ENCODE data around the gene DNAJB6. TPM values are rescaled to one million over a fixed set of nuclear protein-coding genes. Genes with fewer than 3 reads are reported as not detected.

DNAJB6 gene
- total RNA-seq, 1 experiment from 2014 or later: 82.5 TPM

- intact Hi-C loops (cut with micrococcal nuclease): no loop called here
Observed at GRCh38 chr7:157401567-157402387, 65.0 kb downstream of the DNAJB6 start.

GRCh38 chr7:157402388-157402703 is 65.5 kb downstream of the DNAJB6 start:
- intact Hi-C loops (cut with micrococcal nuclease): no loop called here
- H4K20me1 ChIP-seq (ENCODE audit: insufficient read depth): no peaks in the 10 kb centered on the region; the same call in 1 of the 2 replicates
- no TSS peak for BruUV-seq (replicated peaks)

More at GRCh38 chr7:157401567-157402387, 65.0 kb downstream of the DNAJB6 start:
- Histone ChIP-seq H3K36me3 (ENCODE audit: control insufficient read depth in 1 of 2, insufficient read depth in 2 of 2, low read length in 2 of 2) (no peaks in the 10 kb centered on the region), H4K20me1 (ENCODE audit: insufficient read depth) (no peaks in the 10 kb centered on the region; the same call in 1 of the 2 replicates), H3K4me3 (replicated peaks in 1 of 2; ENCODE audit: low read depth in 1 of 2, low read length in 2 of 2) (no peak overlapping the region), H3K27ac (ENCODE audit: low read depth, low read length) (no peak overlapping the region), H3K9me2 (ENCODE audit: insufficient read depth) (no peaks in the 10 kb centered on the region), H3K9me3 (ENCODE audit: control insufficient read depth in 1 of 2, insufficient read depth in 1 of 2, low read depth in 1 of 2, low read length in 2 of 2) (no peaks in the 10 kb centered on the region), H2AFZ (ENCODE audit: low read depth, low read length, poor library complexity, severe bottlenecking) (no peak overlapping the region), H3K9ac (ENCODE audit: low read length) (no peak overlapping the region), H3K79me2 (ENCODE audit: insufficient read depth, low read length) (peaks cover 9% of the 10 kb centered on the region; the same call in 1 of the 2 replicates), H3K4me1 (ENCODE audit: control insufficient read depth in 1 of 2, insufficient read depth in 2 of 2, low read length in 2 of 2) (no peaks in the 10 kb centered on the region), H3K27me3 (ENCODE audit: insufficient read depth, low read length) (no peaks in the 10 kb centered on the region), H3K4me2 (ENCODE audit: low read length) (no peak overlapping the region)
- ATAC-seq (no peak), DNase-seq (ENCODE audit: low read depth, low spot score) (no peak)
- TF ChIP-seq EZH2phosphoT487 (IDR thresholded peaks at IDR 0.05; ENCODE audit: borderline replicate concordance): no peak
- no peak for TF ChIP-seq POLR2A (IDR thresholded peaks at IDR 0.05; ENCODE audit: borderline replicate concordance, extremely low read depth, insufficient read depth, insufficient read length)
- CTCF ChIA-PET: no interaction called here
- POLR2A ChIA-PET: no interaction called here
- RAD21 ChIA-PET (ENCODE audit: low non-redundant PET in 1 of 2, low total read pairs in 2 of 2, uncharacterized antibody in 2 of 2, unreplicated experiment in 2 of 2): no interaction called here
- BruUV-seq (replicated peaks): no TSS peak

More at GRCh38 chr7:157402388-157402703, 65.5 kb downstream of the DNAJB6 start:
- peaks cover 9% of the 10 kb centered on the region; the same call in 1 of the 2 replicates for H3K79me2 ChIP-seq (ENCODE audit: insufficient read depth, low read length)
- no peak overlapping the region for H3K9ac ChIP-seq (ENCODE audit: low read length)
- H3K27me3 ChIP-seq (ENCODE audit: insufficient read depth, low read length): no peaks in the 10 kb centered on the region
- TF ChIP-seq CEBPB (IDR thresholded peaks at IDR 0.05; ENCODE audit: low read depth): no peak
- no peak for TF ChIP-seq EZH2phosphoT487 (IDR thresholded peaks at IDR 0.05; ENCODE audit: borderline replicate concordance)
- TF ChIP-seq EZH2 (IDR thresholded peaks at IDR 0.05): no peak
- TF ChIP-seq FOSL1 (IDR thresholded peaks at IDR 0.05; ENCODE audit: low read depth): no peak
- no peak for TF ChIP-seq ZFX (IDR thresholded peaks at IDR 0.05)
- TF ChIP-seq JUND (IDR thresholded peaks at IDR 0.05): no peak
- no peak for TF ChIP-seq SIN3A (IDR thresholded peaks at IDR 0.05; ENCODE audit: low read depth)
- no peak for TF ChIP-seq ZNF274 (IDR thresholded peaks at IDR 0.05; ENCODE audit: low read depth, low read length)
- TF ChIP-seq SP1 (IDR thresholded peaks at IDR 0.05; ENCODE audit: low read depth): no peak
- no peak for TF ChIP-seq RAD21 (IDR thresholded peaks at IDR 0.05; ENCODE audit: low read depth)
- POLR2A ChIA-PET: no interaction called here
- no peak overlapping the region for H3K4me3 ChIP-seq (replicated peaks in 1 of 2; ENCODE audit: low read depth in 1 of 2, low read length in 2 of 2)
- no peak overlapping the region for H2AFZ ChIP-seq (ENCODE audit: low read depth, low read length, poor library complexity, severe bottlenecking)
- CTCF ChIA-PET: no interaction called here
- ATAC-seq: no peak
- H3K9me2 ChIP-seq (ENCODE audit: insufficient read depth): no peaks in the 10 kb centered on the region
- no peaks in the 10 kb centered on the region for H3K36me3 ChIP-seq (ENCODE audit: control insufficient read depth in 1 of 2, insufficient read depth in 2 of 2, low read length in 2 of 2)
- no peaks in the 10 kb centered on the region for H3K9me3 ChIP-seq (ENCODE audit: control insufficient read depth in 1 of 2, insufficient read depth in 1 of 2, low read depth in 1 of 2, low read length in 2 of 2)
- no peaks in the 10 kb centered on the region for H3K4me1 ChIP-seq (ENCODE audit: control insufficient read depth in 1 of 2, insufficient read depth in 2 of 2, low read length in 2 of 2)
- H3K4me2 ChIP-seq (ENCODE audit: low read length): no peak overlapping the region
- DNase-seq (ENCODE audit: low read depth, low spot score): no peak
- RAD21 ChIA-PET (ENCODE audit: low non-redundant PET in 1 of 2, low total read pairs in 2 of 2, uncharacterized antibody in 2 of 2, unreplicated experiment in 2 of 2): no interaction called here
- no peak overlapping the region for H3K27ac ChIP-seq (ENCODE audit: low read depth, low read length)
